OCI-LY3 (cell line): ENCODE measurements around the gene HCFC1.

Experiments
- EZH2phosphoT487 ChIP-seq: fragments of 200-600 bp; shearing (Covaris generic); IDR thresholded peaks from 2 replicates; pipeline ENCODE4 v1.6.1; 2018; ENCODE audit warnings: antibody characterized with exemption, mixed run types, low read depth
- TF ChIP-seq, protein P1 (sequence below): fragments of 200-600, 300-600 bp; sonication (generic); IDR thresholded peaks from 2 replicates; pipeline ENCODE4 v1.5.1; 2014; ENCODE audit warnings: antibody characterized with exemption, low read length, low read depth

DNA sequence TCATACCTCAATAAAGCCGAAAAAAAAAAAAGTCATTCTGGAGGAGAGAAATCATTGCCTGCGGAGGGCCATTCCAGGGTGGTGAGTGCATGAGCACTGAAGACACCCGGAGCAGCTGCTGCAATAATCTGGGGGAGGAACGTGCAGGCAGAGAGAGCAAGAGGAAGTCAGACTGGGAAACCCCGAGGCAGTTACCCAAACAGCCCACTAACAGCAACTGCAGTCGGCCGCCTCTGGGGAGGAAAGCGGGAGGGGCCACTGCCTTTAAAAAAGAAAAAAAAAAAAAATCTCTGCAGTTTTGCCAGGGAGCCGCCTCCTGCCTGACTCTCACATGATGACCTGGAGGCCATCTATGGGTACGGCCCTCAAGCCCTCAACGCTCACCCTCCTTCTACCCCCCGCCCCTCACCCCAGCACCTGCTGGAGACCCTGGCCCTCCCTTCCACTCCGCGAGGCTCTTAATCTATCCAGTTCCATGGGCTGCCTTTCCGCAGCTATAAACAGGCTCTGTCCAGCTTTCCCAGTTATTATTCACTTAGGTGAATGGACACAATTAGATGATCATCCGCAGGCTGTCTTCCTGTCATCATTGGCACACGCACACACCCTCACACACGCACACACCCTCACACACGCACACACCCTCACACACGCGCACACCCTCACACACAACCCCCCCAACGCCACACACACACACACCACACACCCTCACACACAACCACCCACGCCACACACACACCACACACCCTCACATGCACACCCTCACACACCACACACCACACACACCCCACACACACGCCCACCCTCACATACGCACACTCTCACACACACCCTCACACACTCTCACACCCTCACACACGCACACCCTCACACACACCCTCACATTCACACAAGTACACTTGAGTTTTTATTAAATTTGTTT lies 70.5 kb downstream of the HCFC1 start:
- TF ChIP-seq, protein P1, sequence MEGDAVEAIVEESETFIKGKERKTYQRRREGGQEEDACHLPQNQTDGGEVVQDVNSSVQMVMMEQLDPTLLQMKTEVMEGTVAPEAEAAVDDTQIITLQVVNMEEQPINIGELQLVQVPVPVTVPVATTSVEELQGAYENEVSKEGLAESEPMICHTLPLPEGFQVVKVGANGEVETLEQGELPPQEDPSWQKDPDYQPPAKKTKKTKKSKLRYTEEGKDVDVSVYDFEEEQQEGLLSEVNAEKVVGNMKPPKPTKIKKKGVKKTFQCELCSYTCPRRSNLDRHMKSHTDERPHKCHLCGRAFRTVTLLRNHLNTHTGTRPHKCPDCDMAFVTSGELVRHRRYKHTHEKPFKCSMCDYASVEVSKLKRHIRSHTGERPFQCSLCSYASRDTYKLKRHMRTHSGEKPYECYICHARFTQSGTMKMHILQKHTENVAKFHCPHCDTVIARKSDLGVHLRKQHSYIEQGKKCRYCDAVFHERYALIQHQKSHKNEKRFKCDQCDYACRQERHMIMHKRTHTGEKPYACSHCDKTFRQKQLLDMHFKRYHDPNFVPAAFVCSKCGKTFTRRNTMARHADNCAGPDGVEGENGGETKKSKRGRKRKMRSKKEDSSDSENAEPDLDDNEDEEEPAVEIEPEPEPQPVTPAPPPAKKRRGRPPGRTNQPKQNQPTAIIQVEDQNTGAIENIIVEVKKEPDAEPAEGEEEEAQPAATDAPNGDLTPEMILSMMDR = no peak
- TF ChIP-seq EZH2phosphoT487 = no peak
